ENCODE data around the gene ENO3.
A peak's percentile ranks its signal among the peaks of the same experiment; 100 is the strongest.
"Not testable (repeated sequence)": the region's sequence is repeated elsewhere in the genome, so short reads cannot be mapped to it uniquely, and the experiment has no call there.

The ENO3 gene

DNA sequence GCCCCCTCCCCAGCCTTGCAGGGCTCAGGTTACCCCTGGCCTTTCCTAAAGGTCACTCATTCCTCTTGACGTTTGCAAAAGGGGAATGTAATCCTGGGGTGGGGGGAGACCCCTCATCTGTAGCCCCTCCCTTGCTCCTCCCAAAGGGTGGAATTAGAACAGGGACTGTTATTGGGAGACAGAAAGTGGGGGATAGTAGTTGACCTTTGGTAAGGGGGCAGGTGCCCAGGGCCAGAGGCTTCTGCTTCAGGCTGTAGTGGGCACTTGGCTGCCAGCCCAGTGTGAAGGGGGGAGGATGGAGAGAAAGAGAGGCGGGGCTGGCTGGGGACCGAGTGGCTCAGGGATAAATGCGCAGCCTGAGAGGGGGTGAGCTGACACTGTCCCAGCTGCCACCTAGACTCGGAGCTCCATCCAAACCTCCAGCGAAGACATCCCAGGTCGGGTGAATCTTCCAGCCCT is at the start of gene ENO3:
TSS of gene ENO3 (plus strand) at position 374 of the 459 bp plus-strand sequence. CDS start 711 bp downstream, outside the sequence.
- no peak for DNase-seq

DNA sequence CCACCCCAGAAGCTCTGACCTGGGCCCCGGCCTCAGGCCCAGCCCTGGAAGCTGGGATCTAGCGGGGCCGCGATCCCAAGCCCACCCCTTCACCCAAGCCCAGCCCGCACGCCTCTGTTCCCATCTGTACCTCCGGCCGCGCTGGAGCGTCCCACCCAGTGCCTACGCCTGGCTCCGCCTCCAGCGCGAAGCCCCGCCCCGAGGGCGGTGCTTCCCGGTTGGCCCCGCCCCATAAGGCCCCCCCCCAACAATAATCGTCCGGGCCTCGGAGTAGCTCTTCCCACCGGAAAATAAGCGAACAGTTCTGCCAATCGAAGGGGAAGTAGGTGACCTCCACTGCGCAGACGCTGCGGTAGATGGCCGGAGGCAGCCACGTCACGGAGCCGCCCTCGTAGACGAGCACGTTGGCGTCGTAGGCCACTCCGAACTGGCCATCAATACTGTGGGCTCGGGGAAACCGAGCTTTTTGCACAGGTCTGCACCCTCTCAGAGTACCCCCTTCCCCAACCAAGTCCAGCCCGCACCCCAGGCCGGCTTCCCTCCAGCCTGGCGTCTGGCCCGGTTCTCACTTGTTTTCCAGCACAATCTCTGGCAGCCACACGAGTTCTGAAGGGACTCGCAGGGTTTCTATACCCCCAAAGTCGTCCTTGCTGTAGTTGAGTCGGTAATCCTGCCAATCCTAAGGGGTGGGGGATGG is 49.1 kb upstream of the ENO3 start:
- DNase-seq = peak; percentile 43

DNA sequence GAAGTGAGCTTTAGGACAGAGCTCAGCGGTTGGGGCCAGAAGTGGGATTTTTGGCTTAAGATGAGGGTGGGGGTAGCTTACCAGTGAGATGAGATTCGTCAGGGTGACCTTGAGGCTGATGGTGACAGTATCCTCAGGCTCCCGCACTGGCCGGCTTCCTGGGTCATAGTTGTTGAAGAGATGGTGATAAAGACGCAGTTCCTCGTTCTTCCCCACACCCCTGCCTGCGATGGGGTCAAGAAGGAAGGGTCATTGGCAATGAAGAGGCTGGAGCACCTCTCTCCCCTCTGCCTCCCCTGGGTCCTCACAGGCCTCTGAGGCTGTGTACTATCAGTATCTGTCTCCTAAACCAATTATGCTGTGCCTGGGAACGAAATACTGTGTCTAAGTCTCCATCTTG is 48.4 kb upstream of the ENO3 start:
- no peak for DNase-seq

DNA sequence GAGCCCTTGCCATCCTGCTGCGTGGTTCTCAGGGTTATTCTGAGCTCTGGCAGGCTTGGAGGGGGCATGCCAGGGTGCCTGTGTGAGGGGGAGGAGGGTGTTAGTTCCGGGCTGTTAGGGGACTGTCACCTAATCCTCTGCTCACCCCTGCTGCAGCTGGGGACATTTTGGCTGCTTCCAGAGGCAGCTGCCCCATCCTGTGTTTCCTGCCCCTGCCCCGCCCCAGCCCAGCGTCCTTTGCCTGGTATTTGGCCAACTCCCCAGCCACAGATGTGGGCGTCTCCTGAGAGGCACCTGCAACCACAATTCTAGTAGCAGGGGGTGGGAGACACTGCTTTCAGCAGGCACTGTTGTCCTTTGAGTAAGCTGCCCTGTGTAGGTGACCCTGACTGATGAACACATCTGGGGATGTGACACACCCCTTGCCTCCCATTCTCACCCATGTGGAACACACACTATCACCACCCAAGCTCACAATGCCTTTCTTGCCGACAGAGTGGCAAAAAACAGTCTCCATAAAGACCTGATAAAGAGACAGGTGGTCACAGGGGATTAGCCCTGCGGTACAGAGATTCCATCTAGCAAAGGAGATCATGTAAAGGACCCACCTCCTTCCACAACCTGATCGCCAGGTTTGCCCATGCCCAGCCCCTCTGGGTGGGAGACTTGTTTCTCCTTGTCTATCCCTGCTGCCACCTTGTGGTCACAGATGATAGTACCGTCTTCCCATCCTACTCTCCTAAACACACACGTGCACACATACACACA is 47.7 kb upstream of the ENO3 start, which contains the start of gene CHRNE:
TSS of gene CHRNE (minus strand) at position 48 of the 768 bp plus-strand sequence. CDS start at position 13, 35 bp downstream.
- peak; percentile 84 for DNase-seq

DNA sequence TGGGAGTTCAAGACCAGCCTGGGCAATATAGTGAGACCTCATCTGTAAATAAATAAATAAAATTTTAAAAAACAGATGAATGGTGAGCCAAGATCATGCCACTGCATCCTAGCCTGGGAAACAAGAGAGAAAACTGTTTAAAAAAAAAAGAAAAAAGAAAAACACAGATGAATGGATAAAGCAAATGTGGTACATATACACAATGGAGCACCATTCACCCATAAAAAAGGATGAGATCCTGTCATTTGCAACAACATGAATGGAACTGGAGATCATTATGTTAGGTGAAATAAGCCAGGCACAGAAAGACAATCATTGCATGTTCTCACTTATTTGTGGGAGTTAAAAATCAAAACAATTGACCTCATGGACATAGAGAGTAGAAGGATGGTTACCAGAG is 44.3 kb upstream of the ENO3 start:
- DNase-seq = not testable (repeated sequence)

DNA sequence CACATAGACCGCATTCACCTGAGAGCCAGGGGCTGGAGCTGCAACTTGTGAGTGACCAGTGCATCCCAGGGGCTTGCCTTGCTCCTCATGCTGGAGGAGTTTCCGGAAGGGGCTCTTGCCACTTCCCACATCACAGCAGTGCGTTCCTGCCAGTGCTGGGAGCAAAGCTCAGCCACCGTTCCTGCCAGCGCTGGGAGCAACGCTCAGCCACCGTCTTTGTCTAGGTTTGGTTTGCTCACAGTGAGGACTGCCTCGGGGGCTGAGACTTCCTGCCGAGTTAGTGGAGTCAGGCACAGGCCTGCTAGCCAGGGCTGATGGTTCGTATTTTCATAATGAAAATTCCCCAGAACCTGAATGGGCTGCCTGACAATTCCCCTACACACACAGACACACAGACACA is 42.6 kb upstream of the ENO3 start:
- DNase-seq = no peak

DNA sequence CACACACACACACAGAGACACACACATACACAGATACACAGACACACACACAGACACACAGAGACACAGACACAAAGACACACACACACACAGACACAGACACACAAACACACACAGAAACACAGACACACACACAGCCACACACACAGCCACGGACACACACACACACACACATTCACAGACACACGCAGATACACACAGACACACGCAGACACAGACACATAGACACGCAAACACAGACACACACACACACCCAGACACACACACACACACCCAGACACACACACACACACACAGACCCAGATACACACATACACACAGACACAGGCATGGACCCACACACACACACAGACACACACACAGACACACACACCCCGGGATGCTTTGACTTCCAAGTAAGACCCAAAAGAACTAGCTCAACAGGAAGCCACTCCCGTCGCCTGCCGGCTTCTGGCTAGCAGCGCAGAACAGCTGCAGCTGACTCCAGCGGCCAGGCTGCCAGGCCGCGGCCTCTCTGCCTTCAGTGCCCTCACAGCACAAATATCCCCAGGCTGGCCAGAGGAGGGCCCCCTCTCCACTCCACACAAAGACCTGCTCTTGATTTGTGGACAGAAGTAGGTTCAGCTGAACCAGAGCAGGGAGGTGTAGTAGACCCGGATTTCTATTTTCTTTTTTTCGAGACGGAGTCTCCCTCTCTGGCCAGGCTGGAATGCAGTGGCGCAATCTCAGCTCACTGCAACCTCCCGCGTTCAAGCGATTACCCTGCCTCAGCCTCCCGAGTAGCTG is 42.0 kb upstream of the ENO3 start:
- DNase-seq = peak; percentile 84

DNA sequence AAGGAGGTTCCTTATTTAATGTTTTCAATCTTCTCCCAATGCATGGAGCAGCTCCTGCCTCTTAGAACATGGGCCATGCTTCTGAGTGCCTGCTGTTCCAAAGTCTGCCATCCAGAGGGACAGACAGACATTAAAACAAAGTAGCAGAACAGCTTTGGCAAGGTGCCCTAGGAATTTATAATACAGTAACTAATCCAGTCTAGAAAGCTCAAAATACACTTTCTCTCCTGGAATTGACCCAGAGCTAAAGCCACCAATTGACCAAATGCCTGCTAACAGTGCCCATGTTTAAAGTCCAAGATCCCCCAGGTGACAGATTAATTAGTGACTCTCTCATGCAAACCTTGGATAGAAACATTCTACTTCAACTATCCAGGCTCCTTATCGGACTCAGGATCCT is 36.9 kb upstream of the ENO3 start:
- DNase-seq = no peak

DNA sequence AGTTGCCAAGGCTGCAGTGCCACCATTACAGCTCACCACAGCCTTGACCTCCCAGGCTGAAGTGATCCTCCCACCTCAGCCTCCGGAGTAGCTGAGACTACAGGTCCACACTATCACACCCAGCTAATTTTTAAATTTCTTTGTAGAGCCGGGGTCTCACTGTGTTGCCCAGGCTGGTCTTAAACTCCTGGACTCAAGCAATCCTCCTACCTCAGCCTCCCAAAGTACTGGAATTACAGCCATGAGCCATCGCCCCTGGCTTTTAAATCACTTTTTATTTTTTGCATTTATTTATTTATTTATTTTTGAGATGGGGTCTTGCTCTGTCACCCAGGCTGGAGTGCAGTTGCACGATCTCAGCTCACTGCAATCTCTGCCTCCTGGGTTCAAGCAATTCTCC is 36.4 kb upstream of the ENO3 start:
- not testable (repeated sequence) for DNase-seq

DNA sequence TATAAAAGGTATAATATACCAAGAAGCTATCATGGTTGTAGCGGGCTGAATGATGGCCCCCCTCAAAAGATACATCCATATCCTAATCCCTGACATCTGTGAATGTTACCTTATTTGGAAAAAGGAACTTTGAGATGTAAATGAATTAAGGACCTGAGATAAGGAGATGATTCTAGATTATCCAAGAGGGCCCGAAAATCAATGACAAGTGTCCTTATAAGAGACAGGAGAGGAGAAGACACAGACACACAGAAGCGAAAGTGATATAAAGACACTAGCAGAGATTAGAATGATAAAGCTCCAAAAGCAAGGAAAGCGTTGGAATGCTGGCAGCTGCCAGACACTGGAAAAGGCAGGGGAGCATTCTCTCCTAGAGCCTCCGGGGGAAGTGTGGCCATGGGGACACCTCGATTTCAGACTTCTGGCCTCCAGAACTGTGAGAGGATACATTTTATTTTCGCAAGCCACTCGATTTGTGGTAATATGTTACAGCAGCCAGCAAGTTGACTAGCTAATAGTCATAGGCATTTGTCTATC is 31.3 kb upstream of the ENO3 start:
- no peak for DNase-seq

DNA sequence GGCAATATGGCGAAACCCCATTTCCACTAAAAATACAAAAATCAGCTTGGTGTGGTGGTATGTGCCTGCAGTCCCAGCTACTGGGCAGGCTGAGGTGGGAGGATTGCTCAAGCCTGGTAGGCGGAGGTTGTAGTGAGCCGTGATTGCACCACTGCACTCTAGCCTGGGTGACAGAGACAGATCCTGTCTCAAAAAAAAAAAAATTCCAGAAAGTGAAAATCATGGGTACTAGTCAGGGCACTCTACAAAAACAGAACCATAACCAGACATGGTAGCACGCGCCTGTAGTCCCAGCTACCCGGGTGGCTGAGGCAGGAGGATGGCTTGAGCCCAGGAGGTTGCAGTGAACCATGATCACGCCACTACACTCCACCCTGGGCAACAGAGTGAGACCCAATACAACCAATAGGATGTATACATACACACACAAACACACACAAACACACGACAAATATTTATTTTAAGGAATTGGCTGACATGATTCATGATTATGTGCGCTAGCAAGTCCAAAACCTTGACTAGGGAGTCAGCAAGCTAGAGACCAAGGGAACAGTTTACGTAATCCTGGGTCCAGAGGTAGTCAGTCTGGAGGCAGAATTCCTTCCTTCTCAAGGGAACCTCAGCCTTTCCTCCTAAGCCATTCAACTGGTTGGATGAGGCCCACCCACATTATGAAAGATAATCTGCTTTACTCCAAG is 30.4 kb upstream of the ENO3 start:
- DNase-seq = no peak

DNA sequence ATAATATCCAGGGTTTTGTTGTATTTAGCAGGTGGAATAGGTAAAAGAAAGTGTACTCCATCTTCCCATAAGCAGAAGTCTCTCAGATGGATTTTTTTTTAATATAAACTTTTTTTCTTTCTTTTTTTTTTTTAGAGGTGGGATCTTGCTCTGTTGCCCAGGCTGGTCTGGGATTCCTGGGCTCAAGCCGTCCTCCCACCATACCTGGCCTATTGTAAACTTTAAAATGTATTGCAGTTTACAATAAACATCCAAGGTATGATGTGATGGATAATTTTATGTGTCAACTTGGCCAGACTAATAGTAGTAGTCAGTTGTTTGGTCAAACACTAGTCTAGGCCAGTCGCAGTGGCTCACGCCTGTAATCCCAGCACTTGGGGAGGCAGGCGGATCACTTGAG is 29.6 kb upstream of the ENO3 start:
- DNase-seq = no peak

DNA sequence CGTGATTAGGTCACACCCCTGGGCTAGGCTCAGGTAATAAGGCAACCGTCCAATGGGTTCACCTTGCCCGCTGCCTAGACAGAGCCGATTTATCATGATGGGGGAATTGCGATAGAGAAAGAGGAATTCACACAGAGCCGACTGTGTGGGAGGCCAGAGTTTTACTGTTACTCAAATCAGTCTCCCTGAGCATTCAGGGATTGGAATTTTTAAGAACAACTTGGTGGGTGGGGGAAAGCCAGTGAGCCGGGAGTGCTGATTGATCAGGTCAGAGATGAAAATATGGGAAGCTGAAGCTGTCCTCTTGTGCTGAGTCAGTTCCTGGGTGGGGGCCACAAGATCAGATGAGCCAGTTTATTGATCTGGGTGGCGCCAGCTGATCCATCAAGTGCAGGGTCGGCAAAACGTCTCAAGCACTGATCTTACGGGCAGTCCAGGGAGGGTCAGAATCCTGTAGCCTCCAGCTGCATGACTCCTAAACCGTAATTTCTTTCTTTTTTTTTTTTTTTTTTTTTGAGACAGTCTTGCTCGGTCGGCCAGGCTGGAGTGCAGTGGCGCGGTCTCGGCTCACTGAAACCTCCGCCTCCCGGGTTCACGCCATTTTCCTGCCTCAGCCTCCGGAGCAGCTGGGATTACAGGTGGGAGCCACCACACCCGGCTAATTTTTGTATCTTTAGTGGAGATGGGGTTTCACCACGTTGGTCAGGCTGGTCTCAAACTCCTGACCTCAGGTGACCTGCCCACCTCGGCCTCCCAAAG is 24.2 kb upstream of the ENO3 start:
- DNase-seq = not testable (repeated sequence)

DNA sequence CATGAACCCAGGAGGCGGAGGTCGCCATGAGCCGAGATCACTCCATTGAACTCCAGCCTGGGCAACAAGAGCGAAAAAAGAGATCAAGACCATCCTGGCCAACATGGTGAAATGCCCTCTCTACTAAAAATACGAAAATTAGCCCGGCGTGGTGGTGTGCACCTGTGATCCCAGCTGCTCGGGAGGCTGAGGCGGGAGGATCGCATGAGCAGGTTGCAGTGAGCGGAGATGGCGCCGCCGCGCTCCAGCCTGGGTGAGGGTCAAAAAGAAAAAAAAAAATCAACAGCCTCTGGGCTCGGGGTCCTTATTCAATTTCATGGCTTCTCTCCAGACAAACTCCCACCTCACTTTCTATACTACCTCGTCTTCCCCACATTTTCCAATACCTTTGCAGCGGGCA is 22.0 kb upstream of the ENO3 start:
- DNase-seq = no peak

DNA sequence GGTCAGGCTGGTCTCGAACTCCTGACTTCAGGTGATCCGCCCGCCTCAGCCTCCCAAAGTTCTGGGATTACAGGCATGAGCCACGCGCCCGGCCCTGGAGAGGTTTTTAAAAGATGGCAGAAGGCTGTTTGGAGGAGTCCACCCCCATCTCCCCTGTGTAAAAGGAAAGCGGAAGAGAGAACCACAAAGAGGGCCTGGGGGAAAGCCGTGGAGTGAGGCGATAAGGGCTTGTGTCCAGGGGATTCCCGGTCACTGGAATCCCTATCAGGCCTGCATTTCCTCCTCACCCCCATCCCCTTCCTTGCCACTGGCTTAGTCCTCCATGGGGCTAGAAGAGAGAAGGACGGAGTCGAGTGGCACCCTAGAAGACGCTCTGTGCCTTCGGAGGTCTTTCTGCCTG is 19.0 kb upstream of the ENO3 start, which contains the start of gene GP1BA:
TSS of gene GP1BA (plus strand) at position 315 of the 400 bp plus-strand sequence. CDS start 328 bp downstream, outside the sequence.
- DNase-seq = no peak

DNA sequence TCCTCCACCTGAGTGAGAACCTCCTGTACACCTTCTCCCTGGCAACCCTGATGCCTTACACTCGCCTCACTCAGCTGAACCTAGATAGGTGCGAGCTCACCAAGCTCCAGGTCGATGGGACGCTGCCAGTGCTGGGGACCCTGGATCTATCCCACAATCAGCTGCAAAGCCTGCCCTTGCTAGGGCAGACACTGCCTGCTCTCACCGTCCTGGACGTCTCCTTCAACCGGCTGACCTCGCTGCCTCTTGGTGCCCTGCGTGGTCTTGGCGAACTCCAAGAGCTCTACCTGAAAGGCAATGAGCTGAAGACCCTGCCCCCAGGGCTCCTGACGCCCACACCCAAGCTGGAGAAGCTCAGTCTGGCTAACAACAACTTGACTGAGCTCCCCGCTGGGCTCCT is 18.2 kb upstream of the ENO3 start:
- DNase-seq = no peak

DNA sequence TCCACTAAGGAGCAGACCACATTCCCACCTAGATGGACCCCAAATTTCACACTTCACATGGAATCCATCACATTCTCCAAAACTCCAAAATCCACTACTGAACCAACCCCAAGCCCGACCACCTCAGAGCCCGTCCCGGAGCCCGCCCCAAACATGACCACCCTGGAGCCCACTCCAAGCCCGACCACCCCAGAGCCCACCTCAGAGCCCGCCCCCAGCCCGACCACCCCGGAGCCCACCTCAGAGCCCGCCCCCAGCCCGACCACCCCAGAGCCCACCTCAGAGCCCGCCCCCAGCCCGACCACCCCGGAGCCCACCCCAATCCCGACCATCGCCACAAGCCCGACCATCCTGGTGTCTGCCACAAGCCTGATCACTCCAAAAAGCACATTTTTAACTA is 17.3 kb upstream of the ENO3 start:
- no peak for DNase-seq

DNA sequence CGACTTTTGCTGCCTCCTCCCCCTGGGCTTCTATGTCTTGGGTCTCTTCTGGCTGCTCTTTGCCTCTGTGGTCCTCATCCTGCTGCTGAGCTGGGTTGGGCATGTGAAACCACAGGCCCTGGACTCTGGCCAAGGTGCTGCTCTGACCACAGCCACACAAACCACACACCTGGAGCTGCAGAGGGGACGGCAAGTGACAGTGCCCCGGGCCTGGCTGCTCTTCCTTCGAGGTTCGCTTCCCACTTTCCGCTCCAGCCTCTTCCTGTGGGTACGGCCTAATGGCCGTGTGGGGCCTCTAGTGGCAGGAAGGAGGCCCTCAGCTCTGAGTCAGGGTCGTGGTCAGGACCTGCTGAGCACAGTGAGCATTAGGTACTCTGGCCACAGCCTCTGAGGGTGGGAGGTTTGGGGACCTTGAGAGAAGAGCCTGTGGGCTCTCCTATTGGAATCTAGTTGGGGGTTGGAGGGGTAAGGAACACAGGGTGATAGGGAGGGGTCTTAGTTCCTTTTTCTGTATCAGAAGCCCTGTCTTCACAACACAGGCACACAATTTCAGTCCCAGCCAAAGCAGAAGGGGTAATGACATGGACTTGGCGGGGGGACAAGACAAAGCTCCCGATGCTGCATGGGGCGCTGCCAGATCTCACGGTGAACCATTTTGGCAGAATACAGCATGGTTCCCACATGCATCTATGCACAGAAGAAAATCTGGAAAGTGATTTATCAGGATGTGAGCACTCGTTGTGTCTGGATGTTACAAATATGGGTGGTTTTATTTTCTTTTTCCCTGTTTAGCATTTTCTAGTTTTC is 16.5 kb upstream of the ENO3 start:
- peak; percentile 18 for DNase-seq

DNA sequence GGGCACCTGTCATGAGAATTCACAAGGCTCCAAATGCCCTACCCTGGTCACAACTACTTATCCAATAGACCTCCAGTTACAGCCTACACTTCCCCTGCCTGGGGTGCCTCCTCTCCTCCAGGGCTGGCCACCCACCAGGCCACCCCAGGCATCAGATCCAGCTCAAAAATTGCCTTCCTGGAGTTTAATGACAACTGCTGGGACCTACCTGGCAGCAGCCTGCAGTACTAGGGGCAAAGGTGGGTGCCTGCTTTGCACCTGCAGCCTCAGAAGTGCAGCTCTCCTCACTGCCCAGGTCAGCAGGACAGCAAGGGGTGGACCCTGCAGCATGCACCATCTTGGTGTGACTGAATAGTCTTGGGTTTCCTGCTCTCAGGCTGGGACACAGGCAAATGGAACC is 15.3 kb upstream of the ENO3 start:
- DNase-seq = no peak

DNA sequence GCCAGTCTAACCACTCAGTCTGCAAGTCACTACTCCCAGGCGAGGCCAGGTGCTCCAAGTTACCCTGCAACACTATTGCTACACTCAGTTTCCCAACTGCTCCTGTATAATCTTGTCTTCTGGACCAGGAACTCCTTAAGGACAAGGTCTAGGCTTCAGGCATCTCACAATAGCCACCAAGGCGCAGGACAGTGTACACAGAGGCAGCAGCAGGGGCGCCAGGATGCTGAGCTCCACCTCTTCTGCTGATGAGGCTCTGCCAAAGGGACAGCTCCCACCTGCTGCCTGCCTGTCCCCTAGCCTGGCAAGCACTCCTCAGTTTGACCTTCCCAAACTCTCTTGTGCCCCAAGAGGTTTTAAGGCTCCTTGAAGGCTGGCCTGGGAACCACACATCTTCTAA is 14.5 kb upstream of the ENO3 start:
- no peak for DNase-seq

DNA sequence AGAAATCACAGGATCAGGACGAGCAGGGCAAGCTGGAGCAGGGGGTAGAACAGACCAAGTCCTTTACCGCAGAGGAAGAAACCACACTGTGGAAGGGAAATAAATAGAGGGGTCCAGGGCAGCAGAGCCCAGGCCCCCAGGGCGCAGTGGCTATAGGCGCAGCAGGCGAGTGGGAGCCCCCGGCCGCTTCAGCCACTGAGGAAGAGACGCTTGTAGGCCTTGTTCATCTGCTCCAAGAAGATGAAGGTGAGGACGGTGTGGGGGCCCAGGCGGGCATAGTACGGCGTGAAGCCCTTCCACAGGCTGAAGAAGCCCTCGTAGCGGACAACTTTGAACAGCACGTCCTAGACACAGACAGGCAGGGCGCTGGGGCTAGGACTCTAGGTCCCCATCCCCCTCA is 13.4 kb upstream of the ENO3 start:
- no peak for DNase-seq

All from CD4-positive, alpha-beta T cell treated with Interleukin-12 subunit alpha and Interleukin-12 subunit beta, for 1 hour (primary cell).